SK-N-DZ (cell line): ENCODE data around the gene KLRC2. TPM values are rescaled to one million over a fixed set of nuclear protein-coding genes. Genes with fewer than 3 reads are reported as not detected.
"Not testable (repeated sequence)": the region's sequence is repeated elsewhere in the genome, so short reads cannot be mapped to it uniquely, and the experiment has no call there.

Experiments
- DNase-seq: peaks from one replicate; pipeline ENCODE4 v3.0.0-alpha.2; 2015; ENCODE audit warnings: low spot score
- polyA plus RNA-seq, 2 experiments: library from polyadenylated mRNA; depleted of rRNA; stranded (reverse); fragments of >200 nt; gene quantifications; 2 replicates each; pipeline ENCODE4 v1.2.3, GENCODE V29; 2014

KLRC2 gene
- polyA plus RNA-seq (2014; cell fraction: cytosol; rRNA removed), result not detected in 2 replicates
- polyA plus RNA-seq (2014; cell fraction: nucleus; rRNA removed), result not detected in 2 replicates

DNA sequence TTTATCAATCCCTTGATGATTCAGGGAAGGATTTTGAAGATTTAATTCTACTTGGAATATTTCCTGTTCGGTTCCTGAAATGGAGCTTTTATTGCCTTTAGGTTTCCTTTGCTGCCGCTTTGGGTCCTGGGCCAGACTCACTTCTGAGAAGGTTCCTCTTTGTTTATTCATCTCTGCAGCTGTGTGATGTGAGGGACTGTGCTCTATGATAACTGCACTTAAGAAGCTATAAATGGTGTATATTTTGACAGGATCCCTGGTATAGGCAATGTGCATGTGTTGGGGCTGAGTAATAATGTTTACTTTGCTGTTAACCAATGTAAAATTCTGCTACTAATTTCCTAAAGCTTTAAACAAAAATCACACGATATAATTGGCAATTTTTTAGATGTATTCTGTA lies at the start of gene KLRC2:
Gene KLRC2 (minus strand): TSS at position 195 of the 400 bp plus-strand sequence. CDS start 24 bp downstream, at position 171.
- DNase-seq, result not testable (repeated sequence)

DNA sequence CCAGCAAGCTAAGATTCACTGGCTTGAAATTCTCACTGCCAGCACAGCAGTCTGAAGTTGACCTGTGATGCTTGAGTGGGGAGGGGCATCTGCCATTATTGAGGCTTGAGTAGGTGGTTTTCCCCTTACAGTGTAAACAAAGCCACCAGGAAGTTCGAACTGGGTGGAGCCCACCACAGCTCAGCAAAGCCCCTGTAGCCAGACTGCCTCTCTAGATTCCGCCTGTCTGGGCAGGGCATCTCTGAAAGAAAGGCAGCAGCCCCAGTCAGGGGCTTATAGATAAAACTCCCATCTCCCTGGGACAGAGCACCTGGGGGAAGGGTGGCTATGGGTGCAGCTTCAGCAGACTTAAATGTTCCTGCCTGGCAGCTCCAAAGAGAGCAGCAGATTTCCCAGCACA lies 46.1 kb upstream of the KLRC2 start:
- not testable (repeated sequence) for DNase-seq

DNA sequence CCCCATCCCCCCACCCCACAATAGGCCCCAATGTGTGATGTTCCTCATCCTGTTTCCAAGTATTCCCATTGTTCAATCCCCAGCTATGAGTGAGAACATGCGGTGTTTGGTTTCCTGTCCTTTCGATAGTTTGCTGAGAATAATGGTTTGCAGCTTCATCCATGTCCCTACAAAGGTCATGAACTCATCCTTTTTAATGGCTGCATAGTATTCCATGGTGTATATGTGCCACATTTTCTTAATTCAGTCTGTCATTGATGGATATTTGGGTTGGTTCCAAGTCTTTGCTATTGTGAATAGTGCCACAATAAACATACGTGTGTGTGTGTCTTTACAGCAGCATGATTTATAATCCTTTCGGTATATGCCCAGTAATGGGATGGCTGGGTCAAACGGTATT lies 37.0 kb upstream of the KLRC2 start:
- DNase-seq, result not testable (repeated sequence)

DNA sequence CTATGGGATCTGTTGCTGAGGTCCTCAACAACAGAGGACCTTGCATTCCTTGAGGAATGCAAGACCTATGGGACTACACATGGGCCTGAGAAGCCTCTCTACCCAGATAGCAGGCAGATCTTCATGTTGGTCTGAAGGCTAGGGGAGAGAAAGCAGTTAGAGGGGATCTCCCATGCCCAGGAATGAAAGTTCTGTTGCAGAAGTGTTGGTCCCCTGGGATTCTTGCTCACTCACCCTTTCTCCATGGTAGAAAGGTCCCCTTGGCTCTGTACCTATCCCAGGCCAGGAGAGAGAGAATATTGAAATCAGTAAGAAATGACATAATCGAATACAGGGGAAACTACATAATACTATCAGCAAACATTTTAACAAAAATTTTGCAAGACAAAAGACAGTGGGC lies 33.9 kb upstream of the KLRC2 start:
- DNase-seq, result no peak

DNA sequence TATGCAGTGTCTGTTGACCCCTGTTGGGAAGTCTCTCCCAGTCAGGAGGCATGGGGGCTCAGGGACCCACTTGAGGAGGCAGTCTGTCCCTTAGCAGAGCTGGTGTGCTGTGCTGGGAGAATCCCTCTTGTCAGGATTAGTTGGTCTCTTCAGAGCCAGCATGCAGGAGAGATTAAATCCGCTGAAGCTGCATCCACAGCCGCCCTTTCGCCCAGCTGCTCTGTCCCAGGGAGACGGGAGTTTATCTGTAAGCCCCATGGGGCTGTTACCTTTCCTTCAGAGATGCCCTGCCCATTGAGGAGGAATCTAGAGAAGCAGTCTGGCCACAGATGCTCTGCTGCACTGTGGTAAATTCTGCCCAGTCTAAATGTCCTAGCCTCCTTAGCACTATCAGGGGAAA lies 30.5 kb upstream of the KLRC2 start:
- DNase-seq, result no peak

DNA sequence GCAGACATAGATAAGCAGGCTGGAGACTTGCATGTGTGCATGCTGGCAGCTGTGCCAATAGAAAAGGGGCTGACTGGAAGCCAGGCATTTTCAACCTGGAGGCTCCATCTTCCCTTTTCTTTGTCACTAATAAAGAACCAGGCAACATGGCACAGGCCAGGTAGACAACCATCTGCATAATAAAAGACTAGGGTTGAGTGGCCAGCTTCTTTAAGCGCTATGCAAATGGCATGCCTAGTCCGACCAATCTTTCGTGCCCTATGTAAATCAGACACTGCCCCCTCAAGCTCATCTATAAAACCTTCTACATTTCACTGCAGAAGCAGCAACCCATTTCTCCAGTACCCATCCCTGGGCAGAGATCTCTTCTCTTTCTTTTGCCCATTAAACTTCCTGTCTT lies 21.9 kb upstream of the KLRC2 start:
- no peak for DNase-seq

DNA sequence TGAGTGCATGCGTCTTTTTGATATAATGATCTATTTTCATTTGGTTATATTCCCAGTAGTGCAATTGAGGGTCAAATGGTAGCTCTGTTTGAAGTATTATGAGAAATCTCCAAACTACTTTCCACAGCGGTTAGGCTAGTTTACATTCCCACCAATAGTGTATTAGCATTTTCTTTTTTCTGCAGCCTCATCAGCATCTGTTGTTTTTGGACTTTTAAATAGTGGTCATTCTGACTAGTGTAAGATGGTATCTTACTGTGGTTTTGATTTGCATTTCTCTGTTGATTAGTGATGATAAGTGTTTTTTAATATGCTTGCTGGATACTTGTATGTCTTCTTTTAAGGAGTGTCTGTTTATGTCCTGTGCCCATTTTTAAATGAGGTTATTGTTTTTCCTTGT lies 21.0 kb upstream of the KLRC2 start:
- DNase-seq, result no peak

DNA sequence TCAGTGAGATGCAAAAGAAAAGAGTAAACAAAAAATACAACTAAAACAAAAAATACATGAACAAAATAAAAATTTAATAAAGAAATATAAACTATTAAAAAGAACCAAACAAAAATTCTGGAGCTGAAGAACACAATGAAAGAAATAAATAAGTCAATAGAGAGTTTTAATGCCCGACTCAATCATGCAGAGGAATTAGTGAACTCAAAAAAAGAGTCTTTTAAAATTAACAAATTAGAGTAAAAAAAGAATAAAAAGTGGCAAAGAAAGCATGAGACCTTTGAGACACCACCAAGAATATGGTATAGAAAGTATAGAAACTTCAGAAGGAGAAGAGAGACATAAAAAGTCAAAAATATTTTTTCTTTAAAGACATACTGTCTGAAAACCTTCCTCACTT lies 20.0 kb upstream of the KLRC2 start:
- no peak for DNase-seq

DNA sequence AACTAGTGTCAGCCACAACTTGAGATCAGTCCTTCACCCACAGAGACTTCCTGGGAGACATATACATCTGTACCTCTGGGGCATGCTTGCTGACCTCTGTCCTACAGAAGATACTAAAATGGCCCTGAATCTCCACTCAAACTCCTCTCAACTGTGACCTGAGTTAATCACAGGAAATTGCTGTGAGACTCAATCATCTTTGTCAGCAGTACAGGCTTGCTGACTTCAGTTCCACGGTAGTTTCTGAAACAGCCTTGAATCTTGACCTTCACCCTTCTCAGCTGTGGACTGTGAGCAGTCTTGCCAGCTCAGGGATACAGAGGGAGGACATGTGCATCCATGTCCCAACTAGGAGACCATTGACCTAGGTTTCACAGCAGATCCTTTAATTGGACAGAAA lies 18.7 kb upstream of the KLRC2 start:
- no peak for DNase-seq

DNA sequence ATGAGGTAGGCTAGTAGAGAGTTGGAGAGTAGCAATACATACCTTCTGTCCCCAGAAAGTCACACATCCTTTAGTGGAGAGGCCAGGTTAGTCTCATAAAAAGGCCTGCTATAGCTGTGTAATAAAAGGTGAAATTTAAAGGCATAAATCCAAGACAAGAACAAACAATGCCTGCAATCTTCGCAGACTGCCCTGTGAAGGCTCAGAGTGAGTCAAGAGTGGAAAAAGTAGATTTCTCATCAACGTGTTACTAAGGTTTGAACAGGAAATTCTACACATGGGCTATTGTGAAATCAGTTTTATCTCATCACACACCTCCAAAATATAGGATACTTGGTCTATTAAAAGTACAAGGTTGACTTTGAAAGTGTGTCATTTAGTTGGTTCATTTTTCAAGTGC lies 17.3 kb upstream of the KLRC2 start, which contains the start of gene KLRC1:
Gene KLRC1 (minus strand): TSS at position 222 of the 400 bp plus-strand sequence. CDS start 2,221 bp downstream, outside the sequence.
- no peak for DNase-seq

DNA sequence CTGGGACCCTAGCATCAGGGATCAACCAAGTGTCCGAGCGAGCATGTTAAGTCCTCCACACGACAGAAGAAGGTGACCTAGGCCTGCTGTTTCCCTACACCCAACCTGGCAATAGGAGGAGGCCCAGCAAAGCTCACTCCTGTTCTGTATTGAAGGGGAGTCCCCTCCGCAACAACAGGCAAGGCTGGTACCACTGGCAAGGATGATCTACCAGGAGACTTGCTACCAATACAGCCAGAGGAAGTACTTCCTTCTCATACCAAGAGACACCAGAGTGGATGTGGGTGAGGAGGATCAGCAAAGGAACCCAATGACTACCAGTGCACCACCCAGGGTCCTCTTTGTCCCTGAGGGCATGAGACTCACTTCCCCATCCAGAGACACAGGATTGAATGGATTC lies 12.4 kb upstream of the KLRC2 start:
- DNase-seq, result no peak

DNA sequence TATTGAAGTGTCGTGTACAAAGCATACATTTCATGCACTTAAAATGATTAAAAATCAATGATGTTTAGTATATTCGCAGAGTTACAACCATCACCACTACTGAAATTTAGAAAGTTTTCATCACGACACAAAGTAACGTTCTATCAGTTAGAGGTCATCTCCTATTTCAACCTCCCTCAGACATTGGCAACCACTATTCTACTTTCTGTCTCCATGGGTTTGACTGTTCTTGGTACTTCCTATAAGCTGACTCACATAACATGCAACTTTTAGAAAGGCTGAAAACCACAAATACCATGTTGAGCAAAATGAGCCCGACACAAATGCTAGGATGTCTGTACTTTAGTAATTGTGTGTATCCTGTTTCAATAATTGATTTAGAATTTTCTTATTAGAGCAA lies 10.2 kb upstream of the KLRC2 start:
- DNase-seq, result not testable (repeated sequence)

DNA sequence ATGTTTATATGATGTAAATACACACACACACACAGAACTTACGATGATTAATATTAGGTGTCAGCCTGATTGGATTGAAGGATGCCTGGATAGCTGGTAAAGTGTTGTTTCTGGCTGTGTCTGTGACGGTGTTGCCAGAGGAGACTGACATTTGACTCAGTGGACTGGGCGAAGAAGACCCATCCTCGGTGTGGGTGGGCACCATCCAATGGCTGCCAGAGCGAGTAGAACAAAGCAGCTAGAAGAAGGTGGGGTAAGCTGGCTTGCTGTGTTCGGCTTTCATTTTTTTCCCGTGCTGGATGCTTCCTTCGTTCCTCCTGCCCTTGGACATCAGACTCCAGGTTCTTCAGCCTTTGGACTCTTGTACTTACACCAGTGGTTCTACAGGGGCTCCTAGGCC lies 5.3 kb upstream of the KLRC2 start:
- not testable (repeated sequence) for DNase-seq

DNA sequence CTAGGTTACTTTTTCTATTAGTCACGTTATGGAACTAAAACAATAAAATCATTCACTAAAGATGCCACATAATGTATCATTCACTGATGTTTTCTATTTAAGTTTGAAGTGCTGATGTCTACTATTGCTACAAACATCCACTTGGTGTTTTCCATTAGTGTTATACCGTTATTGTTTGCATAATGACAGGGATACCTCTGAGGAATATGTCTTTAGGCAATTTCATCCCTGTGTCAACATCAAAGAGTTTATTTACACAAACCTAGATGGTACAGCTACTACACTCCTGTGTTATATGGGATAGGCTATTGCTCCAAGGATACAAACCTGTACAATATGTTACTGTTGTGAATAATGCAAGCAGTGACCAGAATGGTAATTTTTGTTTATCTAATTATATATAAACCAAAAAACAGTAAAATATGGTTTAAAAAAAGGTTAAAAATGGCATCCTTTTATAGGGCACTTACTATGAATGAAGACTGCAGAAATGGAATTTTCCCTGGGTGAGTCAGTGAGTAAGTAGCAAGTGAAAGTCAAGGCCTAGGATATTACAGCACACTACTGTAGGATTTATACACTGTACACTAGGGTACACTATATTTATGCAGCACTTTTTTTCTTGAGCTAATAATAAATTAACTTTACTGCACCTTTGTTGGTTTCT lies 3.9 kb upstream of the KLRC2 start:
- not testable (repeated sequence) for DNase-seq

DNA sequence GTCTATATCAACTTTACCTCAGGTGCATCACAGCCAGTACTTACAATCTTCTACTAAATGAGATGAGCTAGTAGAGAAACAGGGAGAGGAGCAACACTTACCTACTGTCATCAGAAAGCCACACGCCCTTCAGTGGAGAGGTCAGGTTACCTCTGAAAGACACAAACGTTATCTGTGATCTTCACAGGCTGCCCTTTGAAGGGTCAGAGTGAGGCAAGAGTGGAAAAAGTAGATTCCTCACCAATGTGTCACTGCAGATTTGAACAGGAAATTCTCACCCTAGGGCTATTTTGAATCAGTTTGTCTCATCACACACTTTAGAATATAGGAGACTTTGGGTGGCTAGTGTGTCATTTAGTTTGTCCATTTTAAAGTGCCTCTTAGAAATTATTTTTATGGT lies 1.8 kb upstream of the KLRC2 start:
- DNase-seq, result not testable (repeated sequence)

DNA sequence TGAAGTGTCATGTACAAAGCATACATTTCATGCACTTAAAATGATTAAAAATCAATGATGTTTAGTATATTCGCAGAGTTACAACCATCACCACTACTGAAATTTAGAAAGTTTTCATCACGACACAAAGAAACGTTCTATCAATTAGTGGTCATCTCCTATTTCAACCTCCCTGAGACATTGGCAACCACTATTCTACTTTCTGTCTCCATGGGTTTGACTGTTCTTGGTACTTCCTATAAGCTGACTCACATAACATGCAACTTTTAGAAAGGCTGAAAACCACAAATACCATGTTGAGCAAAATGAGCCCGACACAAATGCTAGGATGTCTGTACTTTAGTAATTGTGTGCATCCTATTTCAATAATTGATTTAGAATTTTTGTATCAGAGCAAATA lies 5.2 kb downstream of the KLRC2 start:
- DNase-seq, result not testable (repeated sequence)

DNA sequence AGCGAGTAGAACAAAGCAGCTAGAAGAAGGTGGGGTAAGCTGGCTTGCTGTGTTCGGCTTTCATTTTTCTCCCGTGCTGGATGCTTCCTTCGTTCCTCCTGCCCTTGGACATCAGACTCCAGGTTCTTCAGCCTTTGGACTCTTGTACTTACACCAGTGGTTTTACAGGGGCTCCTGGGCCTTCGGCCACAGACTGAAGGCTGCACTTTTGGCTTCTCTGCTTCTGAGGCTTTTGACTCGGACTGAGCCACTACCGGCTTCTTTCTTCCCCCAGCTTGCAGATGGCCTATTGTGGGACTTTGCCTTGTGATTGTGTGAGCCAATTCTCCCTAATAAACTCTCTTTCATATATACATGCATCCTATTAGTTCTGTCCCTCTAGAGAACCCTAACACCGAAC lies 9.9 kb downstream of the KLRC2 start:
- not testable (repeated sequence) for DNase-seq

DNA sequence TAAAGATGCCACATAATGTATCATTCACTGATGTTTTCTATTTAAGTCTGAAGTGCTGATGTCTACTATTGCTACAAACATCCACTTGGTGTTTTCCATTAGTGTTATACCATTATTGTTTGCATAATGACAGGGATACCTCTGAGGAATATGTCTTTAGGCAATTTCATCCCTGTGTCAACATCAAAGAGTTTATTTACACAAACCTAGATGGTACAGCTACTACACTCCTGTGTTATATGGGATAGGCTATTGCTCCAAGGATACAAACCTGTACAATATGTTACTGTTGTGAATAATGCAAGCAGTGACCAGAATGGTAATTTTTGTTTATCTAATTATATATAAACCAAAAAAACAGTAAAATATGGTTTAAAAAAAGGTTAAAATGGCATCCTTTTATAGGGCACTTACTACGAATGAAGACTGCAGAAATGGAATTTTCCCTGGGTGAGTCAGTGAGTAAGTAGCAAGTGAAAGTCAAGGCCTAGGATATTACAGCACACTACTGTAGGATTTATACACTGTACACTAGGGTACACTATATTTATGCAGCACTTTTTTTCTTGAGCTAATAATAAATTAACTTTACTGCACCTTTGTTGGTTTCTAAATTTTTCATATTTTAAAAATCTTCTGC lies 11.4 kb downstream of the KLRC2 start:
- DNase-seq, result not testable (repeated sequence)

DNA sequence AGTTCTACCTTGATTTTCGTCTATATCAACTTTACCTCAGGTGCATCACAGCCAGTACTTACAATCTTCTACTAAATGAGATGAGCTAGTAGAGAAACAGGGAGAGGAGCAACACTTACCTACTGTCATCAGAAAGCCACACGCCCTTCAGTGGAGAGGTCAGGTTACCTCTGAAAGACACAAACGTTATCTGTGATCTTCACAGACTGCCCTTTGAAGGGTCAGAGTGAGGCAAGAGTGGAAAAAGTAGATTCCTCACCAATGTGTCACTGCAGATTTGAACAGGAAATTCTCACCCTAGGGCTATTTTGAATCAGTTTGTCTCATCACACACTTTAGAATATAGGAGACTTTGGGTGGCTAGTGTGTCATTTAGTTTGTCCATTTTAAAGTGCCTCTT lies 13.7 kb downstream of the KLRC2 start:
- not testable (repeated sequence) for DNase-seq

DNA sequence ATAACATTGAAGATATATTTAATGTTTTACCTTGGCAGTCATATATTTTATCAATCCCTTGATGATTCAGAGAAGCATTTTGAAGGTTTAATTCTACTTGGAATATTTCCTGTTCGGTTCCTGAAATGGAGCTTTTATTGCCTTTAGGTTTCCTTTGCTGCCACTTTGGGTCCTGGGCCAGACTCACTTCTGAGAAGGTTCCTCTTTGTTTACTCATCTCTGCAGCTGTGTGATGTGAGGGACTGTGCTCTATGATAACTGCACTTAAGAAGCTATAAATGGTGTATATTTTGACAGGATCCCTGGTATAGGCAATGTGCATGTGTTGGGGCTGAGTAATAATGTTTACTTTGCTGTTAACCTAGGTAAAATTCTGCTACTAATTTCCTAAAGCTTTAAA lies 15.5 kb downstream of the KLRC2 start, which contains the start of gene KLRC3:
Gene KLRC3 (minus strand): TSS at position 262 of the 400 bp plus-strand sequence. CDS start 45 bp downstream, at position 217.
- DNase-seq, result not testable (repeated sequence)

DNA sequence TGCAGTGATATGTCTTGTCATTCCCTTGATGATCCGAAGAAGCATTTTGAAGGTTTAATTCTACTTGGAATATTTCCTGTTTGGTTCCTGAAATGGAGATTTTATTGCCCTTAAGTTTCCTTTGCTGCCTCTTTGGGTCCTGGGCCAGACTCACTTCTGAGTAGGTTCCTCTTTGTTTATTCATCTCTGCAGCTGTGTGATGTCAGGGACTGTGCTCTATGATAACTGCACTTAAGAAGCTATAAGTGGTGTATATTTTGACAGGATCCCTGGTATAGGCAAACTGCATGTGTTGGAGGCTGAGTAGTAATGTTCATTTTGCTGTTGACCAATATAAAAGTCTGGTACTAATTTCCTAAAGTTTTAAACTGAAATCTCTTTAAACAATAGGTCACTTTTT lies 26.4 kb downstream of the KLRC2 start, which contains the start of gene KLRC4:
Gene KLRC4 (minus strand): TSS at position 366 of the 400 bp plus-strand sequence. CDS start 182 bp downstream, at position 184.
- DNase-seq, result no peak

DNA sequence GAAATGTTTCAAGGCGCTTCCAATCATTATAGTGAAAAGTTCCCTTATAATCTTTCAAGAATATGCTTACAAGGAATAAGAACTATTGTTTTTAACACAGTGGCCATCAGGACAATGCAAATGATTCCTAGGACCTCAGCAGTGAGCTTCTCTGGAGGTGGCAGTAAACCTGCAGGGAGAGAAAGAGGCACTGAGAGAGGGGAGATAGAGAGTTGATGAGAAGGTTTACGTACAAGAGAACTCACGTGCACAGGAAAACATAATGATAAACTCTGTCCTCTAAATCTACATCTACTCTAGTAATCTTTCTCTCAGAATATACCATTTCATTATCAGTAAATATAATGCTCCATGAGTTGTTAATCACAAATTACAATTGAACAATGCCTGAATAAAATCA lies 27.0 kb downstream of the KLRC2 start:
- DNase-seq, result no peak

DNA sequence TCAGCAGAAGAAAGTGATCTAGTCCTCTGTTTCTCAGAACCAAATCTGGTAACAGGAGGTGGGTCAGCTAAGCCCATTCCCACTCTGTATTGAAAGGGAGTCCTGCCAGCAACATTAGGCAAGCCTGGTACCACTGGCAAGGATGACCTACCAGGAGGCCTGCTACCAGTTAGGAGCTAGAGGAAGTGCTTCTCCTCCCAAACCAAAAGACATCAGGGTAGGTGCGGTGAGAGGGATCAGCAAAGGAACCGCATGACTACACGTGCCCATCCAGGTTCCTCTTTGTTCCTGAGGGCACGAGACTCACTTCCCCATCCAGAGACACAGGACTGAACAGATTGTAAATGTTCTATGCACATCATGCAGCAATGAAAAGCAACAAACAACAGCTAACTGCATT lies 29.1 kb downstream of the KLRC2 start:
- DNase-seq, result no peak
